HepG2 (cell line): Measurements from ENCODE around the gene CIROP. TPM values are rescaled to one million over a fixed set of nuclear protein-coding genes. Genes with fewer than 3 reads are reported as not detected.

ENCODE experiments used
- ETV6 ChIP-seq: sonication (generic); formaldehyde crosslinking; conservative IDR thresholded peaks from 2 replicates; pipeline ENCODE4 v1.4.0; 2020; ENCODE audit warnings: missing genetic modification reagents
- GFI1 ChIP-seq: sonication (generic); formaldehyde crosslinking; IDR thresholded peaks from 2 replicates; pipeline ENCODE4 v1.5.0; 2020; ENCODE audit warnings: missing genetic modification reagents, mild to moderate bottlenecking, borderline replicate concordance
- GZF1 ChIP-seq: sonication (generic); formaldehyde crosslinking; IDR thresholded peaks from 2 replicates; pipeline ENCODE4 v1.5.1; 2020; ENCODE audit warnings: mild to moderate bottlenecking, missing genetic modification reagents
- IKZF4 ChIP-seq: sonication (generic); formaldehyde crosslinking; IDR thresholded peaks from 2 replicates; pipeline ENCODE4 v1.5.1; 2020; ENCODE audit warnings: borderline replicate concordance, mild to moderate bottlenecking, low read depth, missing genetic modification reagents; ENCODE audit errors: not compliant biosample characterization
- MED8 ChIP-seq: sonication (generic); formaldehyde crosslinking; IDR thresholded peaks from 2 replicates; pipeline ENCODE4 v1.8.1; 2023; ENCODE audit warnings: mild to moderate bottlenecking, missing genetic modification reagents; ENCODE audit not compliant: insufficient replicate concordance
- NFYB ChIP-seq: sonication (generic); formaldehyde crosslinking; IDR thresholded peaks from 2 replicates; pipeline ENCODE4 v1.4.0; 2020; ENCODE audit warnings: missing genetic modification reagents
- PAX8 ChIP-seq: sonication (generic); formaldehyde crosslinking; IDR thresholded peaks from 2 replicates; pipeline ENCODE4 v1.8.0; 2022; ENCODE audit warnings: mild to moderate bottlenecking, missing genetic modification reagents, borderline replicate concordance
- POLR2G ChIP-seq: fragments of 200-400 bp; formaldehyde crosslinking; IDR thresholded peaks from 2 replicates; pipeline ENCODE4 v1.6.1; 2018; ENCODE audit warnings: mild to moderate bottlenecking, low read depth, low read length, moderate library complexity
- SALL2 ChIP-seq: sonication (generic); formaldehyde crosslinking; IDR thresholded peaks from 2 replicates; pipeline ENCODE4 v1.8.1; 2023; ENCODE audit warnings: mild to moderate bottlenecking, missing genetic modification reagents, inconsistent platforms
- SETDB1 ChIP-seq: sonication (generic); formaldehyde crosslinking; IDR thresholded peaks from 2 replicates; pipeline ENCODE4 v1.5.1; 2020; ENCODE audit warnings: missing genetic modification reagents, mild to moderate bottlenecking, borderline replicate concordance
- SNAI1 ChIP-seq: sonication (generic); formaldehyde crosslinking; IDR thresholded peaks from 2 replicates; pipeline ENCODE4 v1.5.0; 2020; ENCODE audit warnings: mild to moderate bottlenecking, missing genetic modification reagents, borderline replicate concordance
- SRSF4 ChIP-seq: fragments of 200-400 bp; formaldehyde crosslinking; IDR thresholded peaks from one replicate; pipeline ENCODE4 v1.6.1; 2018; ENCODE audit warnings: mild to moderate bottlenecking, low read depth, low read length, moderate library complexity; ENCODE audit not compliant: poor library complexity, severe bottlenecking
- TBX2 ChIP-seq: sonication (generic); formaldehyde crosslinking; IDR thresholded peaks from 2 replicates; pipeline ENCODE4 v1.5.0; 2020; ENCODE audit warnings: missing genetic modification reagents, mild to moderate bottlenecking, borderline replicate concordance
- TOE1 ChIP-seq: sonication (generic); formaldehyde crosslinking; IDR thresholded peaks from 2 replicates; pipeline ENCODE4 v1.4.0; 2020; ENCODE audit warnings: mild to moderate bottlenecking, missing genetic modification reagents
- ZFY ChIP-seq: sonication (generic); formaldehyde crosslinking; IDR thresholded peaks from 2 replicates; pipeline ENCODE4 v1.4.0; 2020; ENCODE audit warnings: missing genetic modification reagents
- ZNF263 ChIP-seq: sonication (generic); formaldehyde crosslinking; IDR thresholded peaks from 2 replicates; pipeline ENCODE4 v1.4.0; 2020; ENCODE audit warnings: missing genetic modification reagents
- ZNF44 ChIP-seq: sonication (generic); formaldehyde crosslinking; IDR thresholded peaks from 2 replicates; pipeline ENCODE4 v1.5.1; 2020; ENCODE audit warnings: mild to moderate bottlenecking, missing genetic modification reagents
- ZNF550 ChIP-seq: sonication (generic); formaldehyde crosslinking; IDR thresholded peaks from 2 replicates; pipeline ENCODE4 v1.4.0; 2020; ENCODE audit warnings: mild to moderate bottlenecking, missing genetic modification reagents, borderline replicate concordance
- ZNF724P ChIP-seq: sonication (generic); formaldehyde crosslinking; IDR thresholded peaks from 2 replicates; pipeline ENCODE4 v1.8.0; 2022; ENCODE audit warnings: missing genetic modification reagents, borderline replicate concordance
- polyA plus RNA-seq, 8 experiments: library from polyadenylated mRNA; depleted of rRNA in 3 of 8; stranded (reverse) in 7 of 8; unstranded in 1 of 8; fragments of >200 nt; fragmentation: Illumina TruSeq in 4 of 8; extraction: Trizol in 4 of 8; gene quantifications; 2 replicates each; pipeline versions ENCODE4 v1.2.1 to v1.2.3, GENCODE V29; 2011 to 2016; ENCODE audit warnings: low read depth in 4 of 8, missing spikeins in 1 of 8, mixed read lengths in 1 of 8; ENCODE audit not compliant: insufficient read depth in 1 of 8
- total RNA-seq, 5 experiments: library from RNA; depleted of rRNA; stranded (reverse); fragments of >200 nt; fragmentation: Illumina TruSeq; extraction: Trizol; gene quantifications; 2 replicates each; pipeline ENCODE4 v1.2.3, GENCODE V29; 2016; ENCODE audit warnings: low read depth in 1 of 5
- TF ChIP-seq, protein P1 (sequence below): sonication (generic); formaldehyde crosslinking; IDR thresholded peaks from 2 replicates; pipeline ENCODE4 v1.8.1; 2023; ENCODE audit warnings: mild to moderate bottlenecking, missing genetic modification reagents
- TF ChIP-seq, protein P2 (sequence below): sonication (generic); formaldehyde crosslinking; IDR thresholded peaks from 2 replicates; pipeline ENCODE4 v1.4.0; 2020; ENCODE audit warnings: missing genetic modification reagents
- TF ChIP-seq, protein P3 (sequence below): sonication (generic); formaldehyde crosslinking; IDR thresholded peaks from 2 replicates; pipeline ENCODE4 v1.4.0; 2020; ENCODE audit warnings: mild to moderate bottlenecking, missing genetic modification reagents

CIROP gene
- total and polyA plus RNA-seq, 2 of the 13 experiments (the other 11 are each of a cell fraction or from before 2014, with no cell fraction given): 0.07 TPM; not detected in 1

DNA sequence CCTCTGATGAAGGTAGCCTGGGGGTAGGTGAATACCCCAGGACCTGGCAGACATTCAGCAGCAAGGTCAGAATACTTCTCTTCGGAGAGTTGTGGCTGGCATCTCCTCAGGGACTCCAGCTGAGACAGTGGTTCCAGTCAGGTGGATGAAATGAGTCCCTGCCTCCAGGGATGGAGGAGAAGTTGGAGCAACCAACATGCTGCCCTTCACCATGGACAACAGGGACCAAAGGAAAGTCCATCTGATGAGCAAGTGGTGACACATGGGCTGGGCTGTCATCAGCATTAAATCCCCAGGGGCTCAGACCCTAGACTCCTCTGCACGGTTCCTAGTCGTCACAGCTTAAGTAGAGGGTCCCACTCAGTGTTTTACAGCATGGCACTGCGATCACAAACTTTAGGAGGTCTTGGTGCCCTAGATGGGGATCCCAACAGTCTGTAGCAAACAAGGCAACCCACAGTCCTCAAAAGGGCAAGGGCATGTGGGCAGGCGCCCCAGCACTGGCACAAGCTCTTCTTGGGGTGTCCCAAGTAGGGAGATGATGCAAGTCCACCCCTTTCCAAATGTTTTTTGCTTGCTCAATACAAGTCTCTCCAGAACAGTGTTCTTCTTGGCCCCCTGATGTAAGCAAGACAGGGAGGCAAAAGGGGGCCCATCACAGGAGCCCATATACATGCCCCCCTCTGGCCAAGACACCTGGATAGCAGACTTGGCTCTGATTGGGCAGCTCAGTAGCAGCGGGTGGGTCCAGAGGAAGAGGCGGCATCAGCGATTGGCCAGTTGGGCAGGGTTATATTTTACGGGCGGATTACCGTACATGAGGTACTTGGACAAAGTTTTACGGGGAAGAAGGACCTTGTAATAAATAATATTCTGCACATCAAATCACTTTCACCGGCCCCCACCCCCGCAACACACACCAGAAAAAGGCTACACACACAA lies 36.7 kb downstream of the CIROP start (continued):
- TF ChIP-seq, protein P1, sequence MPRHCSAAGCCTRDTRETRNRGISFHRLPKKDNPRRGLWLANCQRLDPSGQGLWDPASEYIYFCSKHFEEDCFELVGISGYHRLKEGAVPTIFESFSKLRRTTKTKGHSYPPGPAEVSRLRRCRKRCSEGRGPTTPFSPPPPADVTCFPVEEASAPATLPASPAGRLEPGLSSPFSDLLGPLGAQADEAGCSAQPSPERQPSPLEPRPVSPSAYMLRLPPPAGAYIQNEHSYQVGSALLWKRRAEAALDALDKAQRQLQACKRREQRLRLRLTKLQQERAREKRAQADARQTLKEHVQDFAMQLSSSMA (CRISPR knock-in tag): no peak
- TF ChIP-seq NFYB (CRISPR knock-in tag) (peak; percentile 62), SETDB1 (CRISPR knock-in tag) (no peak), ETV6 (CRISPR knock-in tag) (no peak), TOE1 (no peak), SNAI1 (CRISPR knock-in tag) (no peak), MED8 (CRISPR knock-in tag) (no peak), TBX2 (CRISPR knock-in tag) (no peak), ZNF44 (CRISPR knock-in tag) (no peak), ZNF724P (CRISPR knock-in tag) (no peak), ZNF550 (CRISPR knock-in tag) (no peak), ZFY (CRISPR knock-in tag) (no peak), GFI1 (CRISPR knock-in tag) (no peak), IKZF4 (CRISPR knock-in tag) (peak; percentile 45), ZNF263 (CRISPR knock-in tag) (no peak), POLR2G (peak; percentile 42), GZF1 (CRISPR knock-in tag) (no peak), SALL2 (CRISPR knock-in tag) (no peak), PAX8 (CRISPR knock-in tag) (no peak), SRSF4 (no peak)
- TF ChIP-seq, protein P2, sequence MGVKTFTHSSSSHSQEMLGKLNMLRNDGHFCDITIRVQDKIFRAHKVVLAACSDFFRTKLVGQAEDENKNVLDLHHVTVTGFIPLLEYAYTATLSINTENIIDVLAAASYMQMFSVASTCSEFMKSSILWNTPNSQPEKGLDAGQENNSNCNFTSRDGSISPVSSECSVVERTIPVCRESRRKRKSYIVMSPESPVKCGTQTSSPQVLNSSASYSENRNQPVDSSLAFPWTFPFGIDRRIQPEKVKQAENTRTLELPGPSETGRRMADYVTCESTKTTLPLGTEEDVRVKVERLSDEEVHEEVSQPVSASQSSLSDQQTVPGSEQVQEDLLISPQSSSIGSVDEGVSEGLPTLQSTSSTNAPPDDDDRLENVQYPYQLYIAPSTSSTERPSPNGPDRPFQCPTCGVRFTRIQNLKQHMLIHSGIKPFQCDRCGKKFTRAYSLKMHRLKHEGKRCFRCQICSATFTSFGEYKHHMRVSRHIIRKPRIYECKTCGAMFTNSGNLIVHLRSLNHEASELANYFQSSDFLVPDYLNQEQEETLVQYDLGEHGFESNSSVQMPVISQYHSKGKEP (CRISPR knock-in tag): no peak
- TF ChIP-seq, protein P3, sequence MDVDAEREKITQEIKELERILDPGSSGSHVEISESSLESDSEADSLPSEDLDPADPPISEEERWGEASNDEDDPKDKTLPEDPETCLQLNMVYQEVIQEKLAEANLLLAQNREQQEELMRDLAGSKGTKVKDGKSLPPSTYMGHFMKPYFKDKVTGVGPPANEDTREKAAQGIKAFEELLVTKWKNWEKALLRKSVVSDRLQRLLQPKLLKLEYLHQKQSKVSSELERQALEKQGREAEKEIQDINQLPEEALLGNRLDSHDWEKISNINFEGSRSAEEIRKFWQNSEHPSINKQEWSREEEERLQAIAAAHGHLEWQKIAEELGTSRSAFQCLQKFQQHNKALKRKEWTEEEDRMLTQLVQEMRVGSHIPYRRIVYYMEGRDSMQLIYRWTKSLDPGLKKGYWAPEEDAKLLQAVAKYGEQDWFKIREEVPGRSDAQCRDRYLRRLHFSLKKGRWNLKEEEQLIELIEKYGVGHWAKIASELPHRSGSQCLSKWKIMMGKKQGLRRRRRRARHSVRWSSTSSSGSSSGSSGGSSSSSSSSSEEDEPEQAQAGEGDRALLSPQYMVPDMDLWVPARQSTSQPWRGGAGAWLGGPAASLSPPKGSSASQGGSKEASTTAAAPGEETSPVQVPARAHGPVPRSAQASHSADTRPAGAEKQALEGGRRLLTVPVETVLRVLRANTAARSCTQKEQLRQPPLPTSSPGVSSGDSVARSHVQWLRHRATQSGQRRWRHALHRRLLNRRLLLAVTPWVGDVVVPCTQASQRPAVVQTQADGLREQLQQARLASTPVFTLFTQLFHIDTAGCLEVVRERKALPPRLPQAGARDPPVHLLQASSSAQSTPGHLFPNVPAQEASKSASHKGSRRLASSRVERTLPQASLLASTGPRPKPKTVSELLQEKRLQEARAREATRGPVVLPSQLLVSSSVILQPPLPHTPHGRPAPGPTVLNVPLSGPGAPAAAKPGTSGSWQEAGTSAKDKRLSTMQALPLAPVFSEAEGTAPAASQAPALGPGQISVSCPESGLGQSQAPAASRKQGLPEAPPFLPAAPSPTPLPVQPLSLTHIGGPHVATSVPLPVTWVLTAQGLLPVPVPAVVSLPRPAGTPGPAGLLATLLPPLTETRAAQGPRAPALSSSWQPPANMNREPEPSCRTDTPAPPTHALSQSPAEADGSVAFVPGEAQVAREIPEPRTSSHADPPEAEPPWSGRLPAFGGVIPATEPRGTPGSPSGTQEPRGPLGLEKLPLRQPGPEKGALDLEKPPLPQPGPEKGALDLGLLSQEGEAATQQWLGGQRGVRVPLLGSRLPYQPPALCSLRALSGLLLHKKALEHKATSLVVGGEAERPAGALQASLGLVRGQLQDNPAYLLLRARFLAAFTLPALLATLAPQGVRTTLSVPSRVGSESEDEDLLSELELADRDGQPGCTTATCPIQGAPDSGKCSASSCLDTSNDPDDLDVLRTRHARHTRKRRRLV (CRISPR knock-in tag): no peak
